K562 (cell line): ENCODE data around the gene KDM2A.

Experiments
- HDAC6 ChIP-seq: IDR thresholded peaks from 2 replicates; pipeline ENCODE4 v1.6.1; 2012; ENCODE audit warnings: low read depth, mild to moderate bottlenecking, control low read depth, inconsistent platforms, low read length, moderate library complexity
- RNF219 ChIP-seq: fragments of 250-450 bp; sonication (Bioruptor Pico); IDR thresholded peaks from 2 replicates; pipeline ENCODE4 v1.5.0; 2022; ENCODE audit warnings: mild to moderate bottlenecking

- TF ChIP-seq RNF219 (CRISPR knock-in tag), result no peak
- TF ChIP-seq HDAC6, result no peak
Measured at GRCh38 chr11:67165623-67166022, 46.6 kb downstream of the KDM2A start.
